Sciatic nerve (tissue), 2 donors: ENCODE results near the gene JARID2. TPM values are rescaled to one million over a fixed set of nuclear protein-coding genes. Genes with fewer than 3 reads are reported as not detected.

Experiments
- ATAC-seq: fragments of 200-7000 bp; cut with Tn5 transposase; one replicate; pipeline ENCODE4 v1.9.1; 2020; ENCODE audit warnings: mild to moderate bottlenecking, moderate library complexity
- DNase-seq: peaks from one replicate; pipeline ENCODE4 v3.0.0-alpha.2; 2020; ENCODE audit warnings: low spot score
- intact Hi-C: fragments of 100-400 bp; cut with DNase I; formaldehyde crosslinking; loops from one replicate; pipeline ENCODE4 v1.14.2; 2022
- total RNA-seq: library from RNA; stranded (reverse); fragmentation: NEBNext Ultra II Directional; extraction: Animal tissue kit (Norgen Biotek cat#: 25700); gene quantifications from one replicate; pipeline ENCODE4 v1.2.1, GENCODE V29; 2021
- donor health status: DM: no; HTN: no; CAD: no.
- donor health status: DM: no; HTN: no; CAD: no.

Gene JARID2
- total RNA-seq, 1 donor from 2014 or later: 12.7 TPM

DNA sequence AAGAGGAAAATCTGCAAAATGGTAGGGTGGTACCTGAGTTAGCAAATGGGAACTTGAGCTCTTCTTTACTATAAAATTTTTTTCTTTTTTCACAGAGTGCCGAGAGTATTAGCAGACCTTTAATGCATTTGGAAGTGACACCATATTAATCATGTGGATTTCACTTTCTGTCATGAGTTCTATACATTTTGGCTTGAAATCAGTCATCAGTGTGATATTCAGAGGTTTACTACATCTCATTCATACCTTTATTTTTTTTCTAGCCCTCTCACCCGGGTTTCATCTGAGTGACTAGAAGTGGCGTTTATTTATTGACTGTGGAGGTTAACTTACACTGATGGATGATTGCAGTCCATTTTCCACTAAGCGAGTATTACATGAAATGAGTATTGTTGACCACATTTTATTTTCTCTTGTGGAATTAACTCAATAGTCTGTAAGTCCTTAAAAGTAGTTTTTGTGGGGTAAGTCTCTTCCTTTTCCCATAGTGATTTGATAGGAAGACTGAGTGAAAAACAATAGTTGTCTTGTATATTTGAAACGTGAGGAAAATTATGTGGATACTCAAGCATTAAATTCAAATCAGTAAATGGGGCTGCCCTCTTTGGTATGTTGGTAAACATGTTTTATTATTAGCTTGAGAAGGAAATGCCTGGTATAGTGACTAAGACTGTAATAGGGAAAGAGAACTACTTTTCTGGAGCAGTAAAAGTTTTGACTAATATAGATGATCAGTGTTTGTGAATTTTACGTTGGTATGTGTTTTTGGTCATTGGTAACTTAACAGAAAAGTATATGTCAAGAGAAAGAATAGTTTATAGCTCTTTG, 55.5 kb downstream of the JARID2 start:
- DNase-seq (no peak), ATAC-seq (no peak)
- intact Hi-C loops: no loop called here

DNA sequence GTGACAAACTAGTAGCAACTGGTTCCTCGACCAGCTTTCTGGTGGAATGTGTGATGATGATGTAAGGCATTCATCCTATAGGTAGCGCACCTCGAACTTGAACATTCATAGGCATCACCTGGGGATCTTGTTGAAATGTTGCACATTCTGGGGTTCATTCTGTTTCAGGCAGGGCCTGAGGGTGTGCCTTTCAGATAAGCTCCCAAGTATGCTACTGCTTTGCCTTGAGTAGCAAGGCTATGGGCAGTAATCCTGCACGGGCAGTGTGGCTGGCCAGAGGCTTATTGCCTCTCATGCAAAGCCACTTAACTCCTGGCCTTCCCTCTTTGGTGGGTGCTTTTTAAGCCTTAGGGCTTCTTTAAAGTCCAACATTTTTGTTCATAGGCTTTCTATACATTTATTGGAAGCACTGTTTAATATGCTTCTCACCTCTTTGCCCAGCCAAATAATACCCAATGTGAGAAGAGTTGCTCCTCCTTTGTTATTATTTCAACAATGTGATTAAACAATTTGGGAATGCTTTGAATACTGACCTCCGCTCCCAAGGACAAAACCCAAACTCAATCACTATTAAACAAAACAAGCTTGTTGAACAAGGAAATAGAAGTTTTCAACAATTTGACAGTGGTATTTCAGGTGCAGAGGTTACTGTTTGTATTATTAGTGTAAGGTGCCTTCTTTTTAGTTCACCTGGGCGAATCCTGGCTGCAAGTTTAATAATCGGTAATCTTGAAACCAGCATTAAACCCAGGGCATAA, 57.5 kb downstream of the JARID2 start:
- intact Hi-C loops: no loop called here
- DNase-seq (no peak), ATAC-seq (no peak)

DNA sequence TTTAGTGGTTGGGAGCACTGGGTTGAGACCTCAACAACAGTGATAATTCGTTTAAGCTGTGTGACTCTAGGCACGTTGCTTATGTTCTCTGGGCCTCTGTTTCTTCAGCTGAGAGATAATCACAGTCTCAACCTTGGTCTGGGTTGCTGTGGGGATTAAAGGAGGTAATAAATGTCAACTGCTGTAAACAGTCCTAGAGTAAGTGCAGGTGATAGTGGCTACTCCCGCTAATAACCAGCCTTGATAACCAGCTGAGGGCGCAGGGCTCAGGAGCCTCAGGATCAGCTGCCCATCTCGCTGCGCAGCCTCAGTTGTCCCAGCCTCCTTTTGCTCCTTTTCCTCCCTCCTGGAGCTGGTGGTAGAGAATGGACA, 58.0 kb downstream of the JARID2 start:
- no peak for ATAC-seq
- no peak for DNase-seq
- intact Hi-C loops: no loop called here

DNA sequence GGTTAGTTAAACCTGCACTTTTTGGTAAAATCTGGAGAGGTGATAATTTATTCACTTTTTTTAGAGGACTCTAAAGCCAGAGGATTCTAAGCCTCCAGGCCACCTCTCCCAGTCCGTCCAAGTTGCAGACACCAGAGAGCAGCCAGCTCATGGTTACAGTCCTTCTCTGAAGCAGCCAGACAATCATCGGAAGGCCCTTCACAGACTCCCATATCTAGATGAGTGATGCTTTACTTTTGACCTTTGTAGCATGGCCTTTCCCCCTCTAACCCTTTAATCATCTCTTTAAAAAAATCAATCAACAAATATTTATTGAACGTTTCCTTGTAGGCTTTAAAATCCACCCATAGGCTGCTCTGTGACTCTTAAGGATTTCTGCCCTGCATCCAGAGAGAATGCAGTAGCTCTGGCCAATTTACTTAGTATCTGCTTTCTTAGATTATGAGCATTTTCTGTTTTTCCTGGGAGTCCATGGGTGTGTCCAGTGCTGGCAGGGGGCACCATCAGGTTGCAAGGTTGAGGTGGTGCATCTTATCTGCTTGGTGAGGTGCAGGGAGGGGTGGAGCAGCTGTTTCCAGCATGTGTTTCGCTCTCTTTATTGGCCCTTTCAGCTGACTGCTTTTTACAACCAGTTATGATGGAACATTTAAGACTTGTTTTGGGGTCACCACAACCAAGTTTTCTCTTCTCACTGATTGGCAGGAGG, 58.6 kb downstream of the JARID2 start:
- DNase-seq (no peak), ATAC-seq (no peak)
- intact Hi-C loops: no loop called here

DNA sequence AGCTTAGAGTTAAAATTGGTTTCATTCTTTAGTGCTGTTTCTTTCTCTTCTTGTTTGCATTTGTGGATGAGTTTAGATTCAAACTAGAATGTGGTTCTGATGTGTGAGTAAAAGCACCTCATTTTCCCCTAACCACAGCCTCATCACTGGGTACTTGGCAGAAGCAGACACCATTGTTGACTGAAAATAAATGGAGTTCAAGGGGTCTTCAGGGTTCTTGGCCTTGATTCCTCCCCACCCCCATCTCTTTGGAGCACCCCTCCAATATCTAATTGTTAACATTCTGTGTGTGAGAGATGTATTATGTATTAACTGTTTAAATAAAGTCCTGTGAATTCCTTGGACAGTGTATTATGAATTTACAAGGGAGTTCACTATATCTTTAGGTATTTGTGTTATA, 59.6 kb downstream of the JARID2 start:
- no peak for DNase-seq
- ATAC-seq: no peak
- intact Hi-C loops: no loop called here

DNA sequence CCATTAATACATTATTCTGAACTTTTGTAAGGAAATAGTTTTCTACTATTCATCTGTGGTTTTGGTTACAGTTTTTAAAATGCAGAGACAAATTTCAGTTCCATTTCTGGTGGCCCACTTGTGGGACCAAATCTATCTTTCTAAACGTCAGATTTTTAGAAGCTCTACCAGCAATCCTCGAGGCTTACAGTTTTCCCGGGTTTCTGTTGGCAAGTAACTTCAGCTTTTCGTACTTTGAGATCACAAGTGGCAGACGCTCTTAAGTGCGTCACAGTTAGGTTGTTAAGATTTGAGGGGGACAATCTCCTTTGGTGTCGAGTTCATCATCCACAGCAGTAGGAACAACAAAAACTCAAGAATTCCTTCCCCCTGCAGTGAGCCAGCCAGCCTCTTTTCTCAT, 60.0 kb downstream of the JARID2 start:
- no peak for DNase-seq
- intact Hi-C loops: no loop called here

DNA sequence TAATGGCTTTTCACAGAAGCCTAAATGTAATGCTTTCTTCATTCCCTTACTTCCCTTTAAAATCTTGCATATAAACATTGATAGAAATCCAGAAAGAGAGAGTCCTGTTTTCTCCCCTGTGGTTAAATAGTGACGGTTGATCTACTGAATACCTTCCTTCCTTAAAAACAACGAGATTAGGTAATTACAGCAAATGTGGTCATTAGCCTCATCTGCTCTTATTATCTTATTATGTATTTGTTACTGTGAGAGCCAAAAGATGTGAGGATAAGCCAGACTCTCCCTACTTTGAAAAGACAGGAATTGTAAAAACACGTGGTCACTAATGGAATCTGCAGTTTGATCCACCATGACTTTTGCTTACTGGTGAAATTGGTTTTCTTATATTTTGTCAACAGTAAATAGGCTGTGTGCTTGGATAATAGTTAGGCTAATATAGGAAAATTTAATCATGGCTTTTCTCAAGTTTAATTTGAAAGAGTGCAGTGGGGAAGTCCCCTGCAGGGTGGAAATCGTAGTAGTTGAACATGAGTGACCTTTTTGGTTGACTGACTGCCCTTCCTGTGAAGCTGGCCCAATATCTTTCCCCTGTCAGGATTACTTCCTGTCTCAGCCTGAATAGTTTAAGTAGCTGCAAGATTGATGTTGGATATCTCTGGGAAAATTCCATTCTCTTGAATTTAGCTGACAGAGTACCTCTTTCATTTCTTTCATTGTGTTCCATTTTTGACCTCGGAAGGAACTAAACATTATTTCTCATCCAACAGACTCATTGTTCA, 62.8 kb downstream of the JARID2 start:
- ATAC-seq (no peak), DNase-seq (no peak)
- intact Hi-C loops: no loop called here

More for the DNA sequence above, 60.0 kb downstream of the JARID2 start:
- ATAC-seq: no peak

DNA sequence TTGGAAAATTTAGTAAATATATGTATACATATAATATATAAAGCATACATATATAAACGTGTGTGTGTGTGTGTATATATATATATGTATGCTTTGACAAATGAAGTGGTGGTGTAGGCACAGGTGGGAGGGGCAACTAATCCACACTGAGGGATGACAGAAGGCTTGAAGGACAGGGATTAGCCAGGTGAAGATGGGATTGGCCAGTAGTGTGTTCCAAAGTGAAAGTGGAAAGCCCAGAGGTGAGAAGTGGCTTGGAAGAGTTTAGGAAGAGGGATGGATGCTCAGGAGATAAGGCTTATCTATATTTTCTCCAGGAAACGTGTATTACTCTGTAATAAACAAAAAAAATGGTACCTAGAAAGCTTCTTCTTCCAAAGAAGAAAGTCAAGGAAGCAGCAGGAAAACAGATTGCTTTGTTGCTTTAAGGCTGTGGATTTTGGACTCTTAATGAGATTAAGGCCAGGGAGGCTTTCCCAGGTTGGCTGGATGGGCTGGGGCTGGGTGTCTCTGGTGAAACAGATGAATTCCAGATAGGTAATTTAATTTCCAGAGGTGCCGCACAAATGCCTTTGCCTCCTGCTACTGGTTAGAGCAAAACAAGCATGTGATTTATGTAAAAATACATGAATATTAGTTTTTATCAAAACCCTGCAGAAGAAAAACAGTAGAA, 63.9 kb downstream of the JARID2 start:
- intact Hi-C loops: no loop called here
- ATAC-seq: no peak
- no peak for DNase-seq

DNA sequence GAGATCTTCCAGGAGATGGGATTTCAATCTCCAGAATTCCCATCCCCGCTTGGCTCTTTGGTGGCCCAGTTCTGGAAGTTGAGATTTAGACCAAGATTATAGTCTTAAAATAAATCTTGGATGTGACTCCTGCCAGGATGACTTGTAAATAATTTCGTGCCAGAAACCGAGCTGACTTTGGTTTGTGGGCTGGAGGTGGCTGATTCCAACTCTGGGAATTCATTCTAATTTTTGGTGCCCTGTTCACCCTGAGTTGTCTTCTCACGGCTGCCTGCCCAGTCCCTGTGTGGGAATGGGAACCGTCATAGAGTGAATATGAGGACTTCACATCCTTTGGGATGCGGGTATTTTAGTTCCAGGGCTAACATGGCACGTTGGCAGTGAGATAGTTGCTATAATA, 64.8 kb downstream of the JARID2 start:
- DNase-seq (no peak), ATAC-seq (no peak)
- intact Hi-C loops: no loop called here

DNA sequence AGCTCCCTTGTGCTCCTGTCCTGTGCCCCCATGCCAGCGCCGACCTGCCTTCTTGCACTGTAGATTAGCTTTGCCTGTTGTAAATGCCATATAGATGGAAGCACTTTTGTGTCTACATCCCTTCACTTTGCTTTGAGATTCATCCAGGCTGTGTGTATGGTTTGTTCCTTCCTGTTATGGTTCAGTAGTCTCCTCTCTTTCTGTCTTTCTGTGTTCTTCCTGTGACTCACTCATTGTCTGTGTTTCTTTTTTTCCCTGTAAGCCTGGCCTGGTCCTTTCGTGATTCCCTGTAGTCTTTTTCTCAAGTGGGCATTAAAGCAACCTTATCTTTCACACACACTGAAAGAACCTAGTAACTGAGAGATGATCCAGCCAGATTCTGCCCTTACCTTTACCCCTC, 66.6 kb downstream of the JARID2 start:
- ATAC-seq (no peak), DNase-seq (no peak)
- intact Hi-C loops: no loop called here

DNA sequence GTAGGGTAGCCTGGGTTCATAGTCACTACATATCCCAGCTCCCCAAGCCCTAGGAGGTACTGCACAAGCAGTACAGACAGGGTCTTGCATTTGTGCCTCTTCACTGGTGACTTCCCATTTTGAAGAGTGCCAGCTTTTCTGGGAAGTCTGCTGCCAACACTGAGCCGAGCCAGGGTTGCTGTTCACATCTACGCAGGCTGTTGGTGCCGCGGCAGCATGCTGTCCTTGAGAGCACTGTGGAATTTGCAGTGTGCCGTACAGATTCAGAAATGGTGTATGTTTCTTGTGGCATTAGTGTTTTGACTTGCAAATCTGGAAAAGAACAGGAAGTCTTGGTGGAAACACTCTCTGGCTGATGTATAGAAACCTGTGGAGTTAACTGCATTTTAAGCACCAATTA, 67.5 kb downstream of the JARID2 start:
- intact Hi-C loops: no loop called here
- DNase-seq (no peak), ATAC-seq (peak; percentile 54)

DNA sequence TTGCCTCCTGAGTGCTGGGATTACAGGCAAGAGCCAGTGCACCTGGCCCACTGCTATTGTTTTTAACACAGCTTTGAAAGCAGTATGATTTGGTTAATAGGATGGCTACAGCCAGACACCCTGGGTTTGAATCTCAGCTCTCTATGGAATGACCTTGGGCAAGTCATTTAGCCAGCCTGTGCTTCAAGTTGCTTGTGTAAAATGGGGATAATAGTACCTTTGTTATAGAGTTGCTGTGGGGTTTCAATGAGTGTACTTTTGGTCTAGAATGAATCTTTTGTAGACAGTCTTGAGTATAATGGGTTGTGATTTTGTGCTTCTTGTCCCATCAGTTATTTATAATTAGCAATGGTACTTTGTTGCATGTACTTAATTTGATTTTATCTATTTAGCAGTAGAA, 70.9 kb downstream of the JARID2 start:
- intact Hi-C loops: loop anchor here (2.0 kb wide), 1 partner anchor 62 kb away; no protein-coding TSS in a partner anchor
- ATAC-seq: no peak
- no peak for DNase-seq

DNA sequence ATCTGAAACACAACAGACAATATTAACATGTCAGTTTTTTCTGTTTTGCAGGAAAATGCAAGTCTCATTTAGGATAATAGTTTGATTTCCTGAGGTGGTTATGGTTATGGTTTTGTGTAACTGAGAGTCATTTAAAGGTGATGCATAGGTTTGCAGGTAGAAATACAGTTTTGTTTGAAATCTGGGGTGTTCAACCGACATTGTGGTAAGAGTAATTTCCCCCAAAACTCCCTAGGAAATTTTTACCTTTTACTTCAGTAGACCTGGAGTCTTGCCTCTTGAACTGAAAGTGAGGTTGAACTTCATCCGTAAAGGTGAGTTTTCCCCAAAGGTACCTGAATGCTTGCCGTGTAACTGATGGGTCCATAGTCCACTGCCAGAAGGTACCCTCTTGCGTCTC, 71.4 kb downstream of the JARID2 start:
- intact Hi-C loops: loop anchor here (2.0 kb wide), 1 partner anchor 62 kb away; no protein-coding TSS in a partner anchor
- ATAC-seq: no peak
- no peak for DNase-seq

DNA sequence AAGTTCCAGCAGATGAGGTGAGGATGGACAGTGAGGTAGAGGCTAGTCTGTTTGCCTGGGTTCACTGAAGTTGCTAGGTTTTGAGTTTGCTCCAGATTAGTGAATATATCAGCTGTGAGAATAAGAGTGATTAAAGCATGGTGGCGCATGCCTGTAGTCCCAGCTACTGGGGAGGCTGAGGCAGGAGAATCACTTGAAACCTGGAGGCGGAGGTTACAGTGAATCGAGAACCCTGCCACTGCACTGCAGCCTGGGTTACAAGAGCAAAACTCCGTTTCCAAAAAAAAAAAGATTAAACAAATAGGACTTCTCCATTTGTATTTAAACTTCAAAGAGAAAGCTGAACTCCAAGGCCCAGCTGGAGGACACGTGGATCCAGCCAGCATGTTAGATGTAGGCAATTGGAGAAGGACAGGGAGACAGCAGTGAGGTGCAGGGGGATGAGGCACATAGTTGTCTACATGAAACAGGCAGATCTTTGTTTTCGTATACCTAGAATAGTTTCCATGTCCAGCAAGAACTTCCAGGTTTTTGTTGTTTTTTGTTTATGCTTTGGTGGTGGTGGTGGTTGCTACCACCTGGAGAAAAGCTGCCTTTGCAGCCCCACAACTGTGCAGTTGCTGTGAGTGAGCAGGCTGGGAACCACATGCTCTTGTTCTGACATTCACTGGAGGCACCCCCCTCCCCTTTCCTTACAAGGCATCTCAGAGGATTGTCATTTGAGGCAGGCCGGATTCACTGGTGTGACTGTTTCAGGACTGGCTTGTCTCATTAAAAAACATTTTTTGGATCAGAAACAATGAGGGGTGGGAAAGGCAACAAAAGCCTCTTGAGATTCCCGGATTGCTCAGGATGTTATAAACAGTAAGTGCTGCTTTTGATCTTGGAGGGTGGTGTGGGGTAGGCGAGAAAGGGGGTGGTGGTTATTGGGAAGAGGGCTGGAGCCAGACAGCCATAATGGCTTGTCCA, 72.3 kb downstream of the JARID2 start:
- intact Hi-C loops: loop anchor here (2.0 kb wide), 1 partner anchor 63 kb away; no protein-coding TSS in a partner anchor
- ATAC-seq (peak; percentile 81), DNase-seq (no peak)

DNA sequence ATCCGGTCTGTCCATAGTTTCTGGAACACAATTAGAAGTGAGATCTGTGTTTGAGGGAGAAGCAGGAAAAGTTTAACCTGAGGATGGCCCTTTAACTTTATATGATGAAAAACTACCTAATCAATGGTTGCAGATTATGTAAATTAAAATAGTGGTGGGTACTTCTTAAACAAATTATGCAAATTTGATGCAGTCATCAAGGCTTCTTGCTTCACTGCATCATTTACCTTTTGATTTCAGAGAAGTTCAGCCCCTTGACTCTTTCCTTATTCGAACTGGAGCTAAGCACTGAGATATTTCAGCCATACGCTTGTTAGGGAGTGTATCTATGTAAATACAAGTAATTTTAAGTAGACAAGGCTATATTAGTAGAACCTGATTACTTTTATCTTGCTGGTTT, 73.8 kb downstream of the JARID2 start:
- ATAC-seq: no peak
- DNase-seq: no peak
- intact Hi-C loops: no loop called here

DNA sequence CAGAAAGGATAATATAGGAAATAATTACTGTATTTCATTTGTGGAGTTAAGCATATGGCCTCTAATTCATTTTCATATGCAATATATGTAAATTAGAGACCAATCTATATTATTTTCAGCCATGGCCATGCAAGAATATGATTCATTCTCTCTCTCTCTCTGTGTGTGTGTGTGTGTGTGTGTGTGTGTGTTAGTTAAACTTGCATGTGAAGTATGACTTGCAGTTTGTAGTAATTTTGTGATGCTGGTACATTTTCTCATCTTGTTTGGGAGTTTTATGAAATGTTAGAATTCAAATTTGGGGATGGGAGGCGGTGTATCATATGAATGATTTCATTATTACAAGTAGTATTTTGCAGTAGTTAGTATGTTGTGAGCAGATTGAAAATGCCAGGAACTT, 74.8 kb downstream of the JARID2 start:
- DNase-seq: no peak
- intact Hi-C loops: no loop called here
- no peak for ATAC-seq

DNA sequence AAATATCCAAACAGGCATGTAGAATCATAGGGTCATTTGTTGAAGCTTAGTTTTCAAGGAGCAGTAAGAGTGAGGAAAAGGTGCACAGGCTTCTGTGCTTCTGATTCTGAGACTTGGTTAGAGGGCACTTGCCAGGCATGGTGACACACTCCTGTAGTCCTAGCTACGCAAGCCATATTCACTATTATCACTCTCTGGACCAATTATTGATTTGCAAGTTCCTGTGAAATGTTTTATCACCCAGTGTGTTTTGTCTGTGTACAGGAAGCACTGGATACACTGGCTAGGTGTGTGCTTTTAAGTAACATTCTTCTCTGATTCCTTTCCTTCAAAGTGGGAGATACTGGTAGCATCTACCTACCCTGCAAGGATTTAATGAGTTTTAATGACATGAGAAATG, 76.3 kb downstream of the JARID2 start:
- intact Hi-C loops: no loop called here
- DNase-seq (no peak), ATAC-seq (no peak)
